ENCODE results near the gene CDHR3. TPM values are rescaled to one million over a fixed set of nuclear protein-coding genes. Genes with fewer than 3 reads are reported as not detected.

CDHR3 gene
- total RNA-seq, 6 experiments from 2014 or later = 1.9 to 2.7 (median 2.3) TPM

DNA sequence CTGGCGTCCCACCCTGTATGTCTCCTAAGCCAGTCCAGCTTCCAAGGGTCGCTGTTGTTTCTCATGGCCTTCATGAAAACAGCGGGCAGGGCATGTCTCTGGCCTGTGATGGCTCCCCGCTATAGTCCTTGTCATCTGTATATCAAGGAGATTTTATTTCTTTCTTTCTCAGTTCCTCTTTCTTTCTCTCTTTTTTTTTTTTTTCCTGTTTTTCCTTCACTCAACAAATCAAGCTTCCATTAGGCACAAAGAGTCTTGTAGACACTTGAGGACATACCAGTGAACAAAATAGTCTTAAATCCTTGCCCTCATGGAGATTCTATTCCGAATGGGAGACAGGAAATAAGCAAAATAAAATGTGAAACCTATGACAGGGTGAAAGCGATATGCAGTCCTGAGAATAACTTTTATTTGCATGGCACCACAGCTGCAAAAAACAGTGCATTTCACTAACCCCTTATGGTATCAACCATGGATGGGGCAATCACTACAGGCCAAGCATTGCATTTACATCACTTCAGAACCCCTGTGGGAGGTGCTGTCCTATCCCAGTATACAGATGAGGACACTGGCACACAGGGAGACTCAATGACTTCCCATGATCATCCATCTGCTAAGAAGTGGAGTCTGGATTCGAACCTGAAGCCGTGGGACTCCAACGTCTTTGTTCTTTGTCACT lies 98.4 kb downstream of the CDHR3 start:
- H3K27me3 Mint-ChIP-seq (ENCODE audit: insufficient read depth) = peaks cover 4% of the 10 kb centered on the region; the same call in 1 of the 2 replicates
- no peaks in the 10 kb centered on the region; the same call in 1 of the 2 replicates for H3K9me3 Mint-ChIP-seq
- no peak overlapping the region for H3K27ac Mint-ChIP-seq
- TF ChIP-seq, protein P1, sequence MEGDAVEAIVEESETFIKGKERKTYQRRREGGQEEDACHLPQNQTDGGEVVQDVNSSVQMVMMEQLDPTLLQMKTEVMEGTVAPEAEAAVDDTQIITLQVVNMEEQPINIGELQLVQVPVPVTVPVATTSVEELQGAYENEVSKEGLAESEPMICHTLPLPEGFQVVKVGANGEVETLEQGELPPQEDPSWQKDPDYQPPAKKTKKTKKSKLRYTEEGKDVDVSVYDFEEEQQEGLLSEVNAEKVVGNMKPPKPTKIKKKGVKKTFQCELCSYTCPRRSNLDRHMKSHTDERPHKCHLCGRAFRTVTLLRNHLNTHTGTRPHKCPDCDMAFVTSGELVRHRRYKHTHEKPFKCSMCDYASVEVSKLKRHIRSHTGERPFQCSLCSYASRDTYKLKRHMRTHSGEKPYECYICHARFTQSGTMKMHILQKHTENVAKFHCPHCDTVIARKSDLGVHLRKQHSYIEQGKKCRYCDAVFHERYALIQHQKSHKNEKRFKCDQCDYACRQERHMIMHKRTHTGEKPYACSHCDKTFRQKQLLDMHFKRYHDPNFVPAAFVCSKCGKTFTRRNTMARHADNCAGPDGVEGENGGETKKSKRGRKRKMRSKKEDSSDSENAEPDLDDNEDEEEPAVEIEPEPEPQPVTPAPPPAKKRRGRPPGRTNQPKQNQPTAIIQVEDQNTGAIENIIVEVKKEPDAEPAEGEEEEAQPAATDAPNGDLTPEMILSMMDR (IDR thresholded peaks at IDR 0.05) = no peak
- H3K4me1 Mint-ChIP-seq (ENCODE audit: low read depth) = peaks cover 24% of the 10 kb centered on the region
- H3K4me3 Mint-ChIP-seq = no peak overlapping the region
- H3K36me3 Mint-ChIP-seq (ENCODE audit: low read depth) = no peaks in the 10 kb centered on the region
- DNase-seq = no peak

DNA sequence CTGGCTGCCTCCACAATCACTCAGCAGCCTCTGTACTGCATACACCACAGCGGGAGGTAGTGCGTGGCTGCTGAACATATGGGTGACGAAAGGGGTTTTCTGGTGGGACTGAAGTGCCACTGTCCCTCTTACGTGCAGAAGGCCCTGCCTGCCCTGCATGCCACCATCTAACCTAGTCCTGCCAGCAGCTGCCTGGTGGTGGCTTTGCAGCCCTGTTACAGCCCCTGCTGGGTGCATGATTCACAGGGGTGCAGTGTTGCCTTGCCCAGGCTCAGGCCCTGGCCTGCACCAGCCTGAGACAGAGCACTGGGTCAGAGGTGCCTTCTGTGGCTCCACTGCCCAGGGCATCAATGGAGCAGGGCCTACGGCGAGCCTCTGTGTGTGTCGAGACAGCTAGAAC lies 98.9 kb downstream of the CDHR3 start:
- H3K9me3 Mint-ChIP-seq = no peaks in the 10 kb centered on the region; the same call in 1 of the 2 replicates
- peaks cover 4% of the 10 kb centered on the region; the same call in 1 of the 2 replicates for H3K27me3 Mint-ChIP-seq (ENCODE audit: insufficient read depth)

DNA sequence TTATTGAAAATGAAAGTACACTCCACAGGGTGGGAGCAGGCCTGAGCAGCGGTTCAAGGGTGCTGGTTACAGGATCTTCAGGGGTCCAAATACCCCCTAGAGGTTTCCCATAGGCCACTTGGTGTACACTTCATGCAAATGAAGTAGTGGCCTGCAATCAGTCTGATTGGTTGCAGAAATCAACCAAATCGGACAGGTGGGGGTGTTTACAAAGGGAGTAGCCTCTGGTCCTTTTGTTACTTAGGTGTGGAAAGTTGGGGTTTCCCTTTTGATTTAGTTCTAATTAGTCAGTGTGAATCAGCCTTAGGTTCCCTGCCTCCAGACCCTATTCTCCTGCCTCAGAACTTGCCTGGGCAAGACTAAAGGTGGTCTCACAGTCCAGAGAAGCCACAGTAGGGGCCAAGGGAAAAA lies 99.5 kb downstream of the CDHR3 start:
- no peaks in the 10 kb centered on the region for H3K36me3 Mint-ChIP-seq (ENCODE audit: low read depth)
- no peak for DNase-seq
- TF ChIP-seq, protein P1 (IDR thresholded peaks at IDR 0.05) = no peak
- H3K27ac Mint-ChIP-seq = no peak overlapping the region
- H3K4me1 Mint-ChIP-seq (ENCODE audit: low read depth) = peaks cover 24% of the 10 kb centered on the region
- peaks cover 2% of the 10 kb centered on the region; the same call in 1 of the 2 replicates for H3K27me3 Mint-ChIP-seq (ENCODE audit: insufficient read depth)
- H3K9me3 Mint-ChIP-seq = no peaks in the 10 kb centered on the region; the same call in 1 of the 2 replicates
- no peak overlapping the region for H3K4me3 Mint-ChIP-seq

More for the DNA sequence above, 98.9 kb downstream of the CDHR3 start:
- Mint-ChIP-seq H3K27ac (no peak overlapping the region), H3K4me1 (ENCODE audit: low read depth) (peaks cover 24% of the 10 kb centered on the region), H3K4me3 (no peak overlapping the region), H3K36me3 (ENCODE audit: low read depth) (no peaks in the 10 kb centered on the region)
- no peak for DNase-seq
- TF ChIP-seq, protein P1 (IDR thresholded peaks at IDR 0.05) = no peak

DNA sequence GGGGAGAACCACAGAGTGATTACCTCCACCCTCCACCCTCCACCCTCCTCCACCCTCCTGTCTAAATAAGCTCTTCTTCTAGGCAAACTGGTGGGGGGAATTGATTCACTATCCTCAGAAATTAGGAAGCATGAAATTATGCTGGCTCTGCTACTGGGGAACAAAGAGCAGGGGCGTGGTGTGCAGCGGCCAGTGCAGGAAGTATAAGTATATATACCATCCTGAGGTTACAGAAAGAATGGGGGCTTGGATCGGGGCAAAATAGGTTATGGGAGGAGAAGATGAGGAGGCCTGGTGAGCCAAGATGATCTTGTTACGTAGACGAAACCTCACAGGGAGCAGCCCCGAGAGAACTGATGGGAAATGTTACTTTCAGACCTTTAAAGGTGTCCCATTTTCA lies 100.0 kb downstream of the CDHR3 start:
- Mint-ChIP-seq H3K4me3 (no peak overlapping the region), H3K36me3 (ENCODE audit: low read depth) (no peaks in the 10 kb centered on the region), H3K4me1 (ENCODE audit: low read depth) (peaks cover 24% of the 10 kb centered on the region), H3K27ac (no peak overlapping the region), H3K9me3 (no peaks in the 10 kb centered on the region; the same call in 1 of the 2 replicates), H3K27me3 (ENCODE audit: insufficient read depth) (peaks cover 2% of the 10 kb centered on the region; the same call in 1 of the 2 replicates)
- TF ChIP-seq, protein P1 (IDR thresholded peaks at IDR 0.05) = no peak
- DNase-seq = no peak

DNA sequence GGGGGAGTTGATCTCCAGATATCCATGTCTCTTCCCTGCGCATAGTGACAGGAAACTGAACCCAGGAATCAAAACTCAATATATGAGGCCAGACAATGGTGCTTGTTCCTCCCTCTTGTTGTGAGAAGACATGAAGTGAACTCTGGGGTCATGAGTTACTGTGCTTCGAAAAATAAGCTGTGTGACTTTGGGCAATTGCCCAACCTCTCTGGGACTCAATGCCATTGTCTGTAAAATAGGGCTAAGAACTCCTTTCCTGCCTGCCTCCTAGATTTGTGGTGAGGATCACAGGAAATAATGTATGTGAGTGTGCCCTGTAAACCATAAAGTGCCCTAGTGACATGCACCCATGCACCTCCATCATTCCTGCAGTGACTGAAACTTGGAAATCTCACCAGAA lies 100.6 kb downstream of the CDHR3 start:
- TF ChIP-seq, protein P1 (IDR thresholded peaks at IDR 0.05) = no peak
- Mint-ChIP-seq H3K36me3 (ENCODE audit: low read depth) (no peaks in the 10 kb centered on the region), H3K4me3 (no peak overlapping the region), H3K9me3 (no peaks in the 10 kb centered on the region; the same call in 1 of the 2 replicates), H3K27me3 (ENCODE audit: insufficient read depth) (peaks cover 2% of the 10 kb centered on the region; the same call in 1 of the 2 replicates), H3K27ac (no peak overlapping the region), H3K4me1 (ENCODE audit: low read depth) (peaks cover 26% of the 10 kb centered on the region)
- no peak for DNase-seq
